ENCODE data around the gene KDM4C. TPM values are rescaled to one million over a fixed set of nuclear protein-coding genes. Genes with fewer than 3 reads are reported as not detected.

Gene KDM4C
- total and polyA plus RNA-seq, 2 of the 8 experiments (the other 6 are each of a cell fraction or from before 2014, with no cell fraction given) = 13.0 to 26.1 TPM

GRCh38 chr9:6845128-6845826 lies 87.5 kb downstream of the KDM4C start (continued):
- no peak for TF ChIP-seq CHD7 (IDR thresholded peaks at IDR 0.05; ENCODE audit: insufficient replicate concordance, low read length)
- no peak for TF ChIP-seq RNF2 (IDR thresholded peaks at IDR 0.05; ENCODE audit: borderline replicate concordance, low read depth, low read length, missing control alignments, poor library complexity, severe bottlenecking)
- TF ChIP-seq PHF8 (conservative IDR thresholded peaks at IDR 0.05; ENCODE audit: low read depth, low read length) = no peak
- no peak for TF ChIP-seq SP1 (IDR thresholded peaks at IDR 0.05; ENCODE audit: low read depth, low read length)
- no peak for TF ChIP-seq RBBP5 (IDR thresholded peaks at IDR 0.05; ENCODE audit: borderline replicate concordance, low read depth, low read length)

Data from H1 (cell line).